IPS DF 6.9 (cell line): ENCODE measurements around the gene RCHY1.

Experiments
- DNase-seq: peaks from one replicate; pipeline ENCODE4 v3.0.0-alpha.2; 2013; ENCODE audit warnings: low read depth, low spot score
- H3K27ac ChIP-seq: one replicate; pipeline ENCODE4 v1.5.1; 2013; ENCODE audit warnings: low read length, control low read depth
- H3K27me3 ChIP-seq: 2 replicates; pipeline ENCODE4 v1.6.1; 2013; ENCODE audit warnings: mild to moderate bottlenecking, low read length; ENCODE audit not compliant: control insufficient read depth, insufficient read depth
- H3K36me3 ChIP-seq: 2 replicates; pipeline ENCODE4 v1.6.1; 2013; ENCODE audit warnings: low read length; ENCODE audit not compliant: control insufficient read depth, insufficient read depth
- H3K4me1 ChIP-seq: 2 replicates; pipeline ENCODE4 v1.6.1; 2013; ENCODE audit warnings: low read length; ENCODE audit not compliant: control insufficient read depth, insufficient read depth
- H3K4me3 ChIP-seq: 2 replicates; pipeline ENCODE4 v1.5.1; 2013; ENCODE audit warnings: mild to moderate bottlenecking, low read length
- H3K9me3 ChIP-seq: 2 replicates; pipeline ENCODE4 v1.6.1; 2013; ENCODE audit warnings: low read length, inconsistent platforms; ENCODE audit not compliant: control insufficient read depth, insufficient read depth
- WGBS: extraction: QIAGEN DNeasy Blood & Tissue Kit; methylation state at CpG from one replicate; pipeline ENCODE4 v1.1.7; 2013; ENCODE audit warnings: mixed read lengths, missing lambda C conversion rate; ENCODE audit not compliant: insufficient read length, insufficient coverage; 5-methylcytosine and 5-hydroxymethylcytosine counted together

RCHY1 gene

DNA sequence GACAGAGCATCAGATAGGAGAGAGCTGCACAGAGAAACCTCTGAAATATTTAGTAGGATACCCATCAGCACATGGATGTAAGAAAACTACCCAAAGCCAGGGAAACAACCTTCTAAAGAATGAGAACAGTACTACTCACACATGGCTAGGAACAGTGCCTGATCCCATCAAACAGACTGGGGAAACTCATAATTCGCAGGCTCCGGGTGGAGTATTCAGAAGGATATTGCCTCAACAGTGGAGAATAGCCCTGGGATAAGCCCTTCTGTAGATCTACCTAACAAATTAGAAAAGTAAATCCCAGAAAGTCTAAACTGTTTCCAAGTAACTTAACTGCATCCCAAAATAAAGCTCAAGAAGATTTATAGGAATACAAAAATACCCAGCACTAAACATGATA lies 17.8 kb downstream of the RCHY1 start:
- Histone ChIP-seq H3K4me1 (no peaks in the 10 kb centered on the region), H3K4me3 (no peak overlapping the region), H3K9me3 (no peaks in the 10 kb centered on the region), H3K27ac (no peak overlapping the region), H3K27me3 (no peaks in the 10 kb centered on the region), H3K36me3 (no peaks in the 10 kb centered on the region)
- WGBS = no CpG with 5 or more reads among the region's 2 CpGs
- no peak for DNase-seq

DNA sequence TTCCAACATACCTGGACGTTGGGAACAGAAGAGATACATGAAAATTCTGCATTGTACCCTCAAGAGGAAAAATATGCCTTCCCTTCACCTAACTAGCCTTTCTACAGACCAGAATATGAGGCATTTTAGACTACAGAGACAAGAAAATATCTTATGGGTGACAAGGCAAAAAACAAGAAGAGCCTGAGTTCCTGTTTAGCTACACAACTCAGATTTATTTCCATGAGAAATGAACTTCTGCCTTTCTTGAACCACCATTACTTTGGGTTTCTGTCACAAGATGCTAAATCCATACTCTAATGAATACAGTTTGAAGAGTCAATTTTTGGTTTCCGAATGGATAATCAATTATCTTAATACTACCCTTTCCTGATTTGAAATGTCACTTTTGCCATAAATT lies 18.7 kb downstream of the RCHY1 start:
- Histone ChIP-seq H3K4me1 (no peaks in the 10 kb centered on the region), H3K27me3 (no peaks in the 10 kb centered on the region), H3K9me3 (no peaks in the 10 kb centered on the region), H3K4me3 (no peak overlapping the region), H3K36me3 (no peaks in the 10 kb centered on the region; the same call in 1 of the 2 replicates), H3K27ac (no peak overlapping the region)
- no peak for DNase-seq
- WGBS = no CpG with 5 or more reads among the region's 2 CpGs

DNA sequence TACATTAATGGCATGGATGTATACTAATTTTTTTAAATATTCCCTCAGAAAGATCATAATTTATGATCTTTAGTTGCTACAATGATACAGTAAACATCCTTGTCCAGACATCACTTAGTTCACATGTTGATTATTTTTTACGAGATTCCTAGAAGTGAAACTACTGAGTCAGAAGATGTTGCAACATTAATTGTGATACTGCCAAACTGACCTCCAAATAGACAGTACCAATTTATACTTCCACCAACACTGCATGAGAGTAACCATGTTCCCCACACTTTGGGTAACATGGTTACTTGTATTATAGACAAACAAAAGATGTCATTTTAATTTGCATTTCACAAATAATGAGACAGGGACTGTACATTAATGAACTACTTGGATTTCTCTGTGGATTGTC lies 19.6 kb downstream of the RCHY1 start:
- Histone ChIP-seq H3K4me1 (no peaks in the 10 kb centered on the region), H3K27ac (no peak overlapping the region), H3K9me3 (no peaks in the 10 kb centered on the region), H3K4me3 (no peak overlapping the region), H3K36me3 (peaks cover 2% of the 10 kb centered on the region; the same call in 1 of the 2 replicates), H3K27me3 (no peaks in the 10 kb centered on the region)
- DNase-seq = no peak
- WGBS = no CpG with 5 or more reads among the region's 1 CpG

DNA sequence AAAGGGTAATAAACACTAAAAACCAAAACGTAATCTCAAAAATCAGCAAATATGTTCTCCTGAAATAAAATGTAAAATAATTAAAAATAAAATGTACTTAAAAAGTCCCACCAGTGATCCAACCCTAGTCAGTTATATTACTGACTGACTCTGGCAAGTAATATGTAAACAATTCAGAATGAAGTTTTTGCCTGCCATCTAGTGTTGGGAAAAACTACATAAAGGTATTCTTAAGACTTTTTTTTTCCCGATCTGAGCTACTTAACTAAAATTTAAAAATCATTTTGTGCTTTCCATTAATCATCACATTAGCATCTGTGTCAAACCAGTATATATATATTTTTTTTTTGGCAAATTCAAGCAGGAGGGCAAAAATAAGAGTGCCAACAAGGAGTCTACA lies 24.0 kb downstream of the RCHY1 start:
- no peaks in the 10 kb centered on the region for H3K9me3 ChIP-seq
- H3K27ac ChIP-seq = no peak overlapping the region
- H3K4me1 ChIP-seq = no peaks in the 10 kb centered on the region
- no peak for DNase-seq
- H3K36me3 ChIP-seq = peaks cover 2% of the 10 kb centered on the region; the same call in 1 of the 2 replicates
- no peak overlapping the region for H3K4me3 ChIP-seq
- no peaks in the 10 kb centered on the region for H3K27me3 ChIP-seq
- no CpG with 5 or more reads among the region's 2 CpGs for WGBS

DNA sequence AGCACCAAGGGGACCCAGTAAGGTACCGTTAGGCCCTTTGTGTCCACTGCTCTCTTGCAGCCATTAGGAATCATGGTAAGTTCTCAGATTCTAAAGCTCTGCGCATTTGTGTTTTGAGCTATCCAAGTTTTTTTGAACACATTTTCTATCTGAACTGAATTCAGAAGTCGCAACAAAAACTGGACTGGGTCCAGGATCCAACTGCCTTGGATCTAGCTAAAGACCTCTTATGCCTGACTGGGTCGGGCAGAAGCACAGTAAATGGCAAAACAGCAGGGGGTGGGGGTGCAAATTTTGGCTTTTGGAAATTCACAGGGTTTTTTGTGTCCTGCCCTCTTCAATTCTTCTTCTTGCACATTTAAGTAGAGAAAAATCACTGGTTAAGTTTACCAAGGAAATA lies 30.0 kb downstream of the RCHY1 start:
- no peak overlapping the region for H3K27ac ChIP-seq
- DNase-seq = no peak
- no peak overlapping the region for H3K4me3 ChIP-seq
- no peaks in the 10 kb centered on the region for H3K27me3 ChIP-seq
- H3K9me3 ChIP-seq = no peaks in the 10 kb centered on the region
- no peaks in the 10 kb centered on the region for H3K4me1 ChIP-seq
- WGBS = no CpG with 5 or more reads among the region's 4 CpGs
- no peaks in the 10 kb centered on the region for H3K36me3 ChIP-seq

DNA sequence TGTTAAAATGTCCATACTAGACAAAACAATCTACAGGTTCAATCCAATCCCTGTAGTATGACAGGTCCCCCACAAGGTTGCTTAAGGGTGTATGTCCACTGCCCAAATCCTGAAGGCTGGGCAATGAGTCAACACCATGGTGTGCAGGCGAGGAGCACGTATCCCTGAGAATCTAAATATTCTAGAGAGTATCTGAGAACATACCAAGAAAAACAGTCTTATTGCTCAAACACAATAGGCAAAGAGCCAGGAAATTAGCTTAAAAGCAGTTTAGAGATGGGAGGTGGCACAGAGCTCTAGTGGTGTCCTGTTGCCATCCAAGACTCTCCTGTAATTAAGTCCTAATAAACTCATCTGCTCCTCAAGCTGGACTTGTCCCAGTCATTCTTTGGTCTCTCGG lies 37.0 kb downstream of the RCHY1 start:
- WGBS = no CpG with 5 or more reads among the region's 3 CpGs
- H3K4me3 ChIP-seq = no peak overlapping the region
- H3K36me3 ChIP-seq = no peaks in the 10 kb centered on the region
- H3K27ac ChIP-seq = no peak overlapping the region
- H3K9me3 ChIP-seq = no peaks in the 10 kb centered on the region
- no peaks in the 10 kb centered on the region for H3K27me3 ChIP-seq
- DNase-seq = no peak
- H3K4me1 ChIP-seq = no peaks in the 10 kb centered on the region

DNA sequence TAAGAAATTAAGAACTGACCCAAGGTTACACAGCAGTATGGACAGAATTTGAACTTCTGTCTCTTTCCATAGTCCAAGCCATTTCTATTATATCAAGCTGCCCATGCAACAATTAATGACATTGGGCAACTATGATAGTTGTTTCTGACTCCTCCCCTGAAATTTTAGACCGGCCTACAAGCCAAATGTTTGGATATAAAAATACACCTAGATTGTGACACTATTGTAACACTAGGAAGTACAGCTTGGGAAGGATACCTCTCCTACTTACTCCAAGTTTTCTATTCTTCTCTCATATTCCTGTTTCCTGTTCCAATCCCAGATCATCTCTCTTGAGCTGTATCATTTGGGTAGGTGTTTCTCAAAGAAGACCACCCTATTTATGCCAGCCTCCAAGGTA lies 43.5 kb downstream of the RCHY1 start:
- Histone ChIP-seq H3K4me1 (no peaks in the 10 kb centered on the region), H3K27me3 (no peaks in the 10 kb centered on the region), H3K36me3 (no peaks in the 10 kb centered on the region), H3K4me3 (no peak overlapping the region), H3K27ac (no peak overlapping the region), H3K9me3 (no peaks in the 10 kb centered on the region)
- no CpG with 5 or more reads among the region's 1 CpG for WGBS
- no peak for DNase-seq

DNA sequence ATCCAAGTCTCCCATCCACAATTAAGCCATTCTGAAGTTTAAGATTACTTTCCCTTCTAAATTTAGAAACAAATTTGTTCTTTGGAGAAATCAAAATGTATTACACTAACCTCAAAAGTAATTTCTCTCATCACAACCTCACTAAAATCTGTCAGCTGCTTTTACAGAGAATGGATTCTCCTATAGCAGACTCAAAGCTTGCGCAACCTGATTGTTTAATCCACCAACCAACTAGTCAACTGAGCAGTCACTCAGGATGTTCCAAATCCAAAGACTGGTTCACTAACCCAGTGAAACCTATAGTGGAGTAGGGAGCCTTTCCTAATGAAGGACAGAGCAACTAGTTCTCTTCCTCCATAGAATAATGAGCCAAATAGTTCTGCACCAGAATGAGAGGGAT lies 44.3 kb downstream of the RCHY1 start:
- Histone ChIP-seq H3K9me3 (no peaks in the 10 kb centered on the region), H3K36me3 (no peaks in the 10 kb centered on the region), H3K27me3 (no peaks in the 10 kb centered on the region), H3K4me3 (no peak overlapping the region), H3K27ac (no peak overlapping the region), H3K4me1 (no peaks in the 10 kb centered on the region)
- no peak for DNase-seq
- no CpG with 5 or more reads among the region's 1 CpG for WGBS

DNA sequence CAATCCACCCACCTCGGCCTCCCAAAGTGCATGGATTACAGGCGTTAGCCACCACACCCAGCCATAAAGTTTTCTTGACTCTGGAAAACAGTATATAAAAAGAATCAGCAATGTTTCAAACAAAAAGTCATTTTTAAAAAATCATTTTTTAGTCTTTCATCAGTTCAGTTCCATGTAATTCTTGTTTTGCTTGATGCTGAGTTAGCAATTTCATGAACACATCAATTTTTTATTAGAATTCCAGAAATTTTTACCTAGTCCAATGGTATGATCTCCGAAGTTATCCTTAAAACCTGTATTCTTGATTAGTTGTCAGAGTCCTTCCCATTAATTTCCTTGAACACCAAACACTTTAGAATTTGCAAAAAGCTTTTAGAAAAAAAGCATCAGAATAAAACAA lies 56.8 kb downstream of the RCHY1 start:
- H3K27me3 ChIP-seq = no peaks in the 10 kb centered on the region
- no CpG with 5 or more reads among the region's 3 CpGs for WGBS
- no peak for DNase-seq
- H3K27ac ChIP-seq = no peak overlapping the region
- no peaks in the 10 kb centered on the region for H3K36me3 ChIP-seq
- H3K4me1 ChIP-seq = no peaks in the 10 kb centered on the region
- H3K4me3 ChIP-seq = no peak overlapping the region
- no peaks in the 10 kb centered on the region for H3K9me3 ChIP-seq

DNA sequence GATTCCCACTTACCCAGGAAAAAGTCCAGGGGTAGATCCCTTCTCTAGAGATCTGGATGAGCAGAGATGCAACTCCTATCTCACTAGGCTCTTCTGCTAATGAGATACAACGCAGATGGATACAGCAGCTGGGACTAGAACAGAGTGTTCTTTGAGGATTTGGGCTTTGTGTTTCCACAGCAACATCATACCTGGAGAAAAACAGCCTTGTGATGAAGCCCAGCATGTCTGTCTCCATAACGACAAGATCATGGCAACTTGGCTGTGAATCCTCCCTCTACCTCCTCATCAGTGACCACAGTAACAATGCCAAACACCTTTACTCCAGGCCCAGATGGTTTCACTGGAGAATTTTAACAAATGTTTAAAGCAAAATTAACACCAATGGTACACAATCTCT lies 80.1 kb downstream of the RCHY1 start:
- DNase-seq = no peak
- no CpG with 5 or more reads among the region's 2 CpGs for WGBS
- Histone ChIP-seq H3K27me3 (no peaks in the 10 kb centered on the region), H3K4me1 (no peaks in the 10 kb centered on the region), H3K9me3 (no peaks in the 10 kb centered on the region), H3K36me3 (no peaks in the 10 kb centered on the region), H3K27ac (no peak overlapping the region), H3K4me3 (no peak overlapping the region)

DNA sequence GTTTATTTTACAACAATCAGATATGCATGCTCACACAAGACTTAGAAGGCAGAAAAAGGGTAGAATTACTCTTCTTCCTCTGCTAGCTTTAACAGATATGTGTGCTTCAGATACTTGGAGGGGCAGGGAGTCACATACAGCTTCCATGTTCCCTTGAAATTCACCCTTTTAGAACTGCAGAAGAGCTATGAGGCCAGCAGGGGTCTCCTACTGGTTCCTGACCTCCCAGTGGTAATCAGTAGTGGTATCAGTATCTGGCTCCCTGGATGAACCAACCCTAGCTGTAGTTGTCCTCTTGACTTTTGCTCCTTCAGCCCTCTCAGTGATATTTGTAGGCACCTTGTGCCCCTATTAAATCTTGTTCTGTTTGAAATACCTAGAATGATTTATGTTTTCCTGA lies 81.5 kb downstream of the RCHY1 start:
- H3K27me3 ChIP-seq = no peaks in the 10 kb centered on the region
- peak; percentile 37 for DNase-seq

More for the DNA sequence above, 81.5 kb downstream of the RCHY1 start:
- Histone ChIP-seq H3K9me3 (no peaks in the 10 kb centered on the region), H3K36me3 (no peaks in the 10 kb centered on the region), H3K4me3 (no peak overlapping the region), H3K4me1 (no peaks in the 10 kb centered on the region), H3K27ac (no peak overlapping the region)
